Renal cortical epithelial cell (primary cell): ENCODE data around the gene THBS4. TPM values are rescaled to one million over a fixed set of nuclear protein-coding genes. Genes with fewer than 3 reads are reported as not detected.

Experiments used
- DNase-seq: peaks from one replicate; pipeline ENCODE4 v3.0.0-alpha.2; 2011; ENCODE audit warnings: low read depth
- total RNA-seq: library from RNA; depleted of rRNA; stranded (reverse); fragments of >200 nt; gene quantifications from 2 replicates; pipeline ENCODE4 v1.2.3, GENCODE V29; 2014

THBS4 gene
- 0.55 and 0.87 TPM in 2 replicates for total RNA-seq

DNA sequence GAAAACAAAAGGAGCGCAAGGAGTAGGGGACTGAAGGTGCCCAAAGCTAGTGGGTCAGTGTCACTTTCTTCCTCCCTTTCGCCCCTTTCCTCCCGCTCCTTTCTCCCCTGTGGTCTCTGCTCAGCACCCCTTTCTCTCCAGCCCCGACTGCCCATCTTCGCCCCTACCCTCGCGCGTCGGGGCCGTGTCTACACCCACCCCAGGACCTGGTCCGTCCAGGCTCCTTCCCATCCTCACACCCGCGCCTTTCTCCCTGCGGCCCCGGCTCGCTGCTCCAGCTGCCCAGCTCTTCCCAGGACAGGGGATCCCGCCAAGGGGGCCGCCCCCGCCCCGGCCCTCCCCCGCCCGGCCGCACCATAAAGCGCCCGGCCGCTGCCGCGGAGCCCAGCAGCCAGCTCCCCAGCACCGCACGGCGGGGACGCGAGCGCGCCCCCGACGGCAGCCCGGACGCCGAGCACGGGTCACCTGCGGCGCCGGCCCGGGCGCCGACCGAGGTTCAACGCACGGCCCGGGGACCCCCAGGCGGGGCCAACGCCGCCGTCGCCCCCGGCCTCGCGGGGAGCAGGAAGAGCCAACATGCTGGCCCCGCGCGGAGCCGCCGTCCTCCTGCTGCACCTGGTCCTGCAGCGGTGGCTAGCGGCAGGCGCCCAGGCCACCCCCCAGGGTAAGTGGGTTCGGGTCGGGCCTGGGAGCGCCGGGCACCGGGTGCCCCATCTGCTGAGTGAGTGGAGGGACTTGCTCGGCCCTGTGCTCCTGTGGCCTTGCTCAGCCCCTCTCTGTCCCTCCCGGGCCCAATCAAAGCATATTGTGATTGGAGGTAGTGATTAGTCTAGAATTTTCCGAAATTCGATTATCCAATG is at the start of gene THBS4:
Gene THBS4, plus strand, starts transcription at position 387 of the 860 bp plus-strand sequence. Its CDS starts 190 bp downstream, at position 577.
- DNase-seq = no peak

DNA sequence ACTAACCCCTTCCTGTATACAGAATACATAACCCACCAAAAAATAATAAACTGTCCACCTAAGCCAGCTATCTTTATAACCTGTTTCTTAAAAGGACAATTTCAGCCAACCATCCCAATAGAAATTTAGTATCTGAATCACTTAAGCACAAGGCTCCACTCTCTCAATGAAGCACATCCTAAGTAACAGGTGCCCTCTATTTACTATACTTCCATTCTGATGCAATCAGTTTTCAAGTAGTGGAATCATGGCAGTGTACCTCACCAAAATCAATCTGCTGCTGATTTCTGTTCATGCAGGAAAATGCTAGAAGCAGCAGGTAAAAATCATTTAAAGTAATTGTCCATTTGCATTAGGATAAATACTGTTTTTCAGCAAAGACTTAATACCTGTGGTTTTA is 48.9 kb upstream of the THBS4 start:
- no peak for DNase-seq

DNA sequence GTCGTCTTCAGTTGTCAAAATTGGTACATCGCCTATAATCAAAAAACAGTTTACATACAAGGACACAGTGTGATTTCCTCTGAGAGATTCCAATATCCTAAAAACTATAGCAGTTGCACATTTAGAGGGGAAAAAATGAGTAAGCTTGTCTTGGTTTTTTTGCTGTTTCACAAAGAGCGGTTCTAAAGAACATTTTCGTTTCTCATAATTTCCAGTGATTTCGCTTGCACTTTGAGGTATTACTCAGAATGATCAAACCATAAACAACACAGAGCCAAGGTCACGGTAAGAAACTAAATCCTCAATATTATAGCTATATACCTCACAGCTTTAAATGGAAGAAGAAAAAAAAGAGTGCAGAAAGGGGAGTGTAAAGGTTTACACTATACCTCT is 44.9 kb upstream of the THBS4 start:
- no peak for DNase-seq

DNA sequence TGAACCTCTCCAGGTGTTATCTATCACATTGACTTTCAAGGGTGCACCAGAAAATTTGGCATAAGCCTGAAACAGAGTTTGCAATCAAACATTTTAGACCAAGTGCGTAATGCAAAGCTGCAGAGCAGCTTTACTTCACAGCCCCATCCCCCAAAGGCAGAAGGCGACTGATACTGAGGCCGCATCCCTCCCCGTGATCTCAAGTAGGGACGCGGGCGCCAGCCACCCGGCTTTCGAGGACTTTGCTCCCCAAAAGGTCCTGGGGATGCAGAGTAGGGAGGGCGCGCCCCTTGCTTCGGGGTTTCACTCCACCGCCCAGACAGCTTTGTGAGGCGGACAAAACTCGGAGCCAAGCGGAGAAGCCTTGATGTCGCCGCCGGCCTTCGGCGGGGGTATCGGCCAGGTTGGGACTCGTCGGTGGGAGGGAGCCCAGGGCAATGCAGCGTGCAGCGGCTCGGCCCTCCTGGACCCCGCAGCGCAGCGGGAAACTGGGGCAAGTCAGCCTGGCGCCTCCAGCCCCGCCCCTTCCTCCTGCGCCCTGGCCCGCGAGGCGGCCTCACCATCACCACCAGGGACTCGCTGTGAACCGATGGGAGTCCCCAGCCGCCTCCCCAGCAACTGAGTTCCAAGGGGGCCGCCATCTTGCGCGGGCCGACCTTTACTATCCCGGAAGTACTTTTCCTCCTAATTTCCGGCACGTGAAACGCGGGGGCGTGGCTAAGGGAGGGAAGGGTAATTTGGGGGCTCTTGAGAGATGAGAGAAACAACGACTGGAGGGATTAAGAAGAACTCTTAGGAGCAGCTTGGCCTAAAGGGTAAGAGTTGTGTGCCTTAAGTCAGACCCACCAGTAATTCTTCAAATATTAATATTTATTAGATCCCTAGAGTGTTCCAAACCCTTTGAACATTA is 44.3 kb upstream of the THBS4 start, which contains the start of gene MTX3:
Gene MTX3, minus strand, starts transcription at position 665 of the 910 bp plus-strand sequence. Its CDS starts 24 bp downstream, at position 641.
- DNase-seq = peak; percentile 64

DNA sequence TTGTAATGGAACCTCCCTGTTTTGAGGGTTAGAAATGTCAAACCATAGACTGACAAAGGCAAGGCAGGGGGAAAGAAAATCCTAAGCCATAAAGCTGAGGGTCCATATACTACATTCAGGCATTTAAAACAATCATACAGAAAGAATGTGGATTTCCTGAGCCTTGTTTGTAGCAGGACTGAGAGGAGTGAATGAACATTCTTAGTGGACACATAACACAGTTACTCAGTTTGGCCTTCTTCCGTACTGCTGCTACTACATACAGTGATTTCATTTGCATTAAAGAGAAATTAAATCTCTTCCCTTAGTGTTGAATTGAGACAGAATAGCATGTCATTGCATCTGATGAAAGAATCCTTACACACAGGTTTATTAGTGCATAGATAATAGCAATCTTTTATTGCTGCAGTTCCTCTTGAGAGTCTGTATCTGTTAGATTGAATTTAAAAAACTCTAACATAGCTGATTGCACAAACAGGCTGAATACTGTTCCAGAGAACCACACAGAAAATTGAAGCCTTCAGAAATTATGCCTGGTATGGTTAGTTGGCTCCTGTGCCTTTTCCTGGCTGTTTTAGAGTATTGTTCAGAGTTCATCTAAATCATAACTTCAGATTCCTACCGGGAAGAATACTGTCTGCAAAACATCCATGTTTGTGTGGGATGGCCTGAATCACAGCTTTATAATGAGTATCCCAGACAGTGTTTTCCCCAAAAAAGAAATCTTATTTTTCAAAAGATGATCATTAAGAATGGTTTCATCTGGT is 42.1 kb upstream of the THBS4 start:
- no peak for DNase-seq

DNA sequence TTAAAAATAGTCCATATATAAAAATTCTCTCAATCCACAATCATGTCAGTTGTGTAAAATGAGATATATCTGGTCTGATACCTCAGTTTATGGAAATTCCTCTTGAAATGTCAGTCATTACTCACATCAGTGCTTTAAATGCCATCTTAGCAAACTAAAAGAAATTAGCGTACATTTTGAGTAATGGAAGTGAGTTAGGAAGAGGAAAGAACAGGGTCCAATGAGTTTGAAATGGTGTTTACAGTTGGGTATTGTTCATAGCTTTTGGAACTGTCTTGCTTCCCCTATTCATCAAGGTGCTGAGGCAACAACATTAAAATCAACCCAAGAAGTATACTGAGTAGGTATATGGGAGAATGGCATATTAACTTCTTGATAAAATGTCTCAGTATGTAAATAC is 35.4 kb upstream of the THBS4 start:
- no peak for DNase-seq

DNA sequence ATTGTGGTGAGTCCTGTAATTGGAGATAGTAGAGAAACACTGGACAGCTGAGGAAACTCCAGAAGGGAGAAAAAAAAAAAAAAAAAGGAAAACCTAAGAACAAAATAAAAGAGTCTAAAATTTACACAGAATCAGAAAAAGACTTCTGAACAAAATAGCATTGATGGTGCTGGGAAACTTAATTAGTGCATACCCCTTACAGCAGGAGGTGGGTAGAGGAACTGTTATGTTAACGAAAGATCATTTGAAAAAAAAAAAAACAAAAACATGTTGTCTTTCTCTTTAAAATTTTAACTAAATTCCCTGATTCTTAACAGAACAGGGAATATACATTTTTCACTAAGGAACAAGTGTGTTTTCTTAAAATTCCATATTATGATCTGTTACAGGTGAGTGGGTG is 32.5 kb upstream of the THBS4 start:
- DNase-seq = no peak

DNA sequence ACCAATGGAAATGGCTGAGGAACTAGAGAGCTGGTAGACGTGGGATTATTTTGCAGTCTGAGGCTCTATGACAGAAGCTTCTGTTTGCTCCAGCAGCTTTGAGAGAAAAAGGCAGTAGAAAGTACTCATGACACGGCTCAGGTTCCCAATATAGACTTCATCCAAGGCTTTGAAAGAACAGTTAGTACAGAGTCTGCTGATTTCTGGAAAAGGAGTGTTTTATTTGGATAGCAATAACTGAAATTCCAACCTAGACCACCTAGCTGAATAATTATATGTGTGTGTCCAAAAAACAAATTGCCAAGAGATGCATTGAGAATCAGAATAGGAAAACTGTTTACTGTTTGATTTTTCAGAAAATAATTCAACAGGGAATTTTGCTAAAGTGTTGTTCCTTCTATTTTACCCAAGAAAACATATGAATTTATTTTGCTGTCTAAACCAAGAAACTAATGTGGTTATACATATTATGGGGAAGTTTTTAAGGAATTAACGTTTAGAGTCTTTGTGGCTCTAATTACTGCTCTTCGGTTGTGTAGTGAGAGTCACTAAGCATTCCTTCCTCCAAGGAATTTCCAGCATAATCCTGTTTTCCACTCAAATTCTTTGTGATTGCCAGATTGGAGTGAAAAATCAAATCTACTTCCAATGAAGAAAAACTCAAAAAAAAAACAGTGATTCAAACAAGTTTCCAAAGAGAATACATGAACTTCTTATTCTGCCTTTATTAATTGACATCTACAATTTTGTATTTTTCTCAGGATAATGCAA is 26.0 kb upstream of the THBS4 start:
- DNase-seq = no peak

DNA sequence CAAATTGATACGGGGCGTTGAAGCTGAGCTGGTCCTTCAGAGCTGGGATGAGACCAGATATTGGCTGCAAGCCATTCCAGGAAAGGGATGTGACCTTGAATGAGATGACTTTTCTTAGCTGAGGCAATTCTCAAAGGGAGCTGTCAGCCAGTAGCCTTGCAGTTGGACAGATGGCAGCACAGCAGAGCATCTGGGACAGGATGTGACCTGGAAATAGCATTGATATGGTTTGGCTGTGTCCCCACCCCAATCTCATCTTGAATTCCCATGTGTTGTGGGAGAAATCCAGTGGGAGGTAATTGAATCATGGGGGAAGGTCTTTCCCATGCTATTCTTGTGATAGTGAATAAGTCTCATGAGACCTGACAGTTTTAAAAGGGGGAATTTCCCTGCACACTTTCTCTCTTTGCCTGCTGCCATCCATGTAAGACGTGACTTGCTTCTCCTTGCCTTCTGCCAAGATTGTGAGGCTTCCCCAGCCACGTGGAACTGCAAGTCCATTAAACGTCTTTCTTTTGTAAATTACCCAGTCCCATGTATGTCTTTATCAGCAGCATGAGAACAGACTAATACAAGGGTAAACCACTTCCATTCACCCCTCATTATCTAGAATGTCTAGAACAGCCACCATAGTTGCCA is 24.3 kb upstream of the THBS4 start:
- DNase-seq = no peak

DNA sequence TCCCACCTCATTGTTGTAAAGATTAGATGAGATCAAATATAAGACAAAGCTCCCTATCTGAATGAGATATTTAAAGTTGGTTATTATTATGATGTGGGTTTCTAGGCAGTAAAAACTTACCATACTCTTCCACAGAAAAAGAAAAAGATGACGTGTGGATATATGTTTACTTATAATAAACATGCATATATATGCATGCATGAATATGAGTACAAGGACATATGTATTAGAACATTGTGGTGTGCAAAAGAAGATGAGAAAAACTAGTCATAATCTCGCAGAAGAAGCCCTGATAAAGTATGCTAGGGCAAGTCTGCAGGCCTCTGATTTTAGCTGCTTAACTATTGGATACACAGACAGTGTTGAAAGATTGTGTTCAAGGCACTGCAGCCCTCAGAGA is 10.1 kb upstream of the THBS4 start:
- DNase-seq = no peak

DNA sequence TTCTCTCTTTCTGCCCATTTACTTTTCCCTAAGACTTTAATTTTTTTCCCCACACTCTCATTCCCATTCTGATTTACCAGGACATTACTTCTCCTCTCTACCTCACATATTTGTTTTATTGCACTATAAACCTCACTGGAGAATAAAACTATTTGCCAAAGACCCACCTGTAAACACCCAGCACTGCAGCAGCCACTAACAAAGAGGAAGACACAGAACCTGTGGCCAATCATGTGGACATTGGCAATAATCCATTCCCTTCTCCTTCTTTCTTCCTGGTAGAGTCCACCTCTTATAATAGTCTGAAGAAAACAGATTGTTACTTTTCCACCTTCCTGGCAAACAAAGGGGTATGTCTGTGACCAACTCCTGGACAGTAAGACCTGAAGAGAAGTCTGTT is 8.3 kb upstream of the THBS4 start:
- DNase-seq = no peak

DNA sequence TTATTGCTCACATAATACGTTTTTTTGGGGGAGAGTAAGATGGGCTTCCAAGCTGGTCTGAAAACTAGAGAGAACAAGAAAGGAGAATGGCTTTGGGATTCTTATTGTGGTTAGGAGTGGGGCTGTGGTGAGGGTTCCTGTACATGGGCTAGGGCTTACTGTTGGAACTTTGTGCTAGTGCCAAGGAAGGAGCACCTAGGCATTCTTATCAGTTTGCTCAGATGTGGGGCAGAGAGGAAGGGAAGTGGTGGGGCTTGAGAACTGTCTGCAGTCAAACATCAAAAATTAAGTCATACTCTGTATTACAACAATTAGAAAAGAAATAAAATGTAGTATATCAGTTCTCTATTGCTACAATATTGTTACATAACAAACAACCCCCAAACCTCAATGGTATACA is 4.0 kb upstream of the THBS4 start:
- DNase-seq = no peak

DNA sequence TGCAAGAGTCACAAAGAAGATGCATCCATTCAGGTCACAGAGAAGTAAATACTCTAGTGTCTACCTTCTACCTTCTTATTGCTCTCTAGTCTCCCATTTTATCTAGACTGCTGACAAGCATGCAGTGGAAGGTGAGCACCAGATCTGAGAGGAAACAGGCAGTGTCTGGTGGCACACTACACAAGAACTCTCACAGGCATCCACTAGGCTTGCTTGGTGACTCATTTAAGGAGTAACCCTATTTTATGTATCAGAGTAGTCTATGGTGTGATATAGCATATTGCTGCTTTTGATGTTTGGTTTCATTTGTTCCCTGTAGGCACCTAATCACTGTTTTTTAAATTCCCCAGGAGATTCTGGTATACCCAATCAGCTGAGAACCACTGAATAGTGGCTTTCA is 1.6 kb upstream of the THBS4 start:
- no peak for DNase-seq

DNA sequence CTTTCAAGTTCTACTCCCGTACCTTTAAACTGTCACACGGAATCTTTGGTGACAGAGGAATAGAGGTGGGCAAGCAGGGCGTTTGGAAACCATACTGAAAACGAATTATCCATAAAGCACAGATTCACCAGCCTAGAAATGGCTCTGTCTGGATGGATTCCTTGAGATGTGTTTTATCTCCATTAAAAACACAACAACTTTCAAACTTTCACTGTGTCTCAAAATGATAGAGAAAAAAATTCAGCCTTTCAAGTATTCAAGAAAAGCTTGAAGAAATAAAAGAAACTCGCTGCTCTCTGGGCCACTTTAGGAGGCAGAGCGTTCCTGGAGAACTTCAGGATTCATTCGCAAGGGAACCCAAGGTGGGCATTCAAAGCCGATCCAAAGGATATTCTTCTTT is 589 bp upstream of the THBS4 start:
- DNase-seq = no peak

DNA sequence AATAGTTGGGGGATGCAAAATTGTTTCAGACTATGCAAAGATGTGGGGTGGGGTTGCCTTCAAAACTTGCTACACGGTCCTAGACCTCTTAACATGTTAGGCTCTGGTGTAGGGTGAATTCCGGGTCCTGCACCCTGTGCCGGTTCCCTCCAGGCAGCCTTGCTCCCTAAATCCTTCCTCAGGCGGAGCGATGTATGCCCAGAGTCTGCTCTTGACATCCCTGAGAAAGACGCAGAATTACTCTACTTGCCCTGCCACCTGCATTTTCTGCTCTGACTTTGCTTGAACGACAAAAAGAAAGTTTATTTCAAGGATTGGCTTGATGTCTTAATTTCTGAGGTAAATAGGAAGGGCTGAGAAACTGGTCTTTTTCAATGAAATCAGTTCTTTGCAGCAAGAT is 691 bp downstream of the THBS4 start:
- no peak for DNase-seq

DNA sequence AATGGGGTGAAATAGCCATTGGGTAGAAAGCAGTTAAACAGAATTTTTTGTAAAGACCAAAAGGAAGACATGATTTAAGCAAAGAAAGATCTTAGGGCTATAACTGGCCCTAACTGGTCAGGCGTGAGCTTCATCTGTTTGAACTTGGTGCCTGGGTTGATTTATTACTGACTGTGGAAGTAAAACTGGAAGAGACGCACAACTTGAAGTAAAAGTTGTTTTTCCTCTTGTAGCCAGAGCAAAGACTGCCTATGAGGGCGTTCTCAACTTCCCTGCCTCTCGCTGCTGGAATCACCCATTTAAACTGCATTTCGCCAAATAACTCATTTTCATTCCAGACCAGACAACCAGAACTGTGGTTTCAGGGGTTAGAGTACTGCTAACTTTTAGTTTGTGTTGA is 1.5 kb downstream of the THBS4 start:
- DNase-seq = no peak

DNA sequence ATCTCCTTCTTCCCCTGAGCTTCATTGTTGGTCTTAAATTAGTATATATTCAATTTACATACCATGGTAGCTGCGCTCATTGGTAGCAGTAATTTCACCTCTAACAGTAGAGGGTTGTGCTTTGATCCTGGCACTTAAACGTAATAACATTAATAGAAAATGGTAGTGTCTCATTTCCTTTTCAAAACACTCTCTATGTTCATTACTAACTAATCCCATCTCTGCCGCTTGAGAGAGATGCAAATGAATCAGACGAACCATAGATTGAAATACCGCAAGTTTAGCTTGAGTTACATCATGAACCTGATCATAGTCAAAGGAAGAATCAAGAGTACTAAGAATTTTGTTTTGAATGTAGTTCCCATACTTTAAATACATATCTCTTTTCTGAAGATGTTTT is 2.2 kb downstream of the THBS4 start:
- DNase-seq = no peak

DNA sequence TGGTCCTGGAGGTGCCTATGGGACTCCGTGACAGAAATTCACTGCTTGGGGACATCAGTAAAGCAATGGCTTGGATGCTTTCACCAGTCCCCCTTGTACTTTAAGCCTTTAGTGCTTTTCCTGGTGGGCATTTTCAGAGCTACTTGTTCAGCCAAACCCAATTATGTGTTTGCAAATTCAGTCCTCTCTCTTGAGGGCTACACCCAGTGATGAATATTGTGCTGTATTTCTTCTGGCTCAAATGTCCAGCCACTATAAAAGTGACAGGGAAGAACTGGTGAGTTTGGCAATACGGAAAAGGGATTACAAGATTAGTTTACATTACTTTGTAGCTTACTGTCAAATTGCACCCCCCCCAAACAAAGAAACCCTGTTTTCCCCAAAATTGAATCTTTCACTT is 4.5 kb downstream of the THBS4 start:
- DNase-seq = no peak

DNA sequence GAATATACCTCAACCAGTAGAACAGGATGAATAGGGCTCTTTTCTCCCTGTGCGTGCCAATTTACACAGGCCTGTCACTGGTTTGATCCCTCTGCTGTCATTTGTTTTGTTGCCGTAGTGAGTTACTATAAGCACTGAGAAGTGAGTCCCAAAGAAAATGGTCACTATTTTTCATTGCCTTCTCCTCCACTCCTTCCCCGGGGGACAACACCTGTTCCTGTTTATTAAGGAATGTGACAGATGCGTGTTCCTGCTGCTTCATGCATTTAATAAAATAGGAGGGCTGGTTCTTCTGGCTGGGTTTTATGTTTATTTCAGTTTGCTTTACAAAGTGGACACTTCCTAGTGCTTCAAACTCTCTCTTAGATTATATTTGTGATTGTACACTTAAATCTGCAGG is 6.4 kb downstream of the THBS4 start:
- no peak for DNase-seq

DNA sequence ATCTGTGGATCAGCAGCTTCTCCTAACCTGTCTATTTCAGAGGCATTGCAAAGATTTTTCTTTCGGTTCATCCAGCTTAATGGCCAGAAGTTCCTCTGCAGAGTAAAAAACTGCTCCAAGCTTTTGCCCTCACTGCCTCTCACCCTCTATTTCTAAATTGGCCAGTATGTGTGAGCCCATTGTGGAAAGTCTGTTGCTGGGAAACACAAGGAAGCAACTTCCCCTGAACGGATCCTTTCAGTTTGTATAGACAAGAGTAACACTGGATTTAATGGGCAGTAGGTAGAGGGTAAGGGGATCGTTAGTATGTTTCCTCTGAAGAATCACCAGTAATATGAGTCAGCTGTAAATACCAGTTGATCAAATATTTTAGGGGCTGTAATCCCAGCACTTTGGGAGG is 7.2 kb downstream of the THBS4 start:
- DNase-seq = no peak

DNA sequence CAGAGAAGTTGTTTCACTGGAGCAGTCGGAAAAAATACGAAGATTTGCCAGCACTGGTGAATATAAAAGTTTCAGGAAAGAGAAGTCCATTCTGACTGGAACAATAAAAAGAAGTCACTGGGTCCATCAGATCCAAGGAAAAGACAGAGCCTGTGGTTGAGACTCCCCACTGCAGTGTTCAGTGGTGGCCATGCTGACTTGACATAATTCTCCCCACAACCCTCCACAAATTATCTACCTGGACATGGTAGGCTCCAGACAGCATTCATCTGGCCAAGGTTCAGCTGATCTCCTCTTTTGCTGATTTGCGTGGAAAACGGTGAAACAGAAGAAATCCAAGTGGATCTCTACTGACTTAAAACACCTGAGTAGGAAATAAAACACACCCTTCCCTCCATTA is 8.0 kb downstream of the THBS4 start:
- DNase-seq = no peak
